D721Med (cell line): Measurements from ENCODE around the gene PMIS2.

Source experiments
- DNase-seq: peaks from one replicate; pipeline ENCODE4 v3.0.0; 2011; ENCODE audit warnings: low spot score; ENCODE audit not compliant: insufficient read length
- FAIRE-seq: peaks from 2 replicates; lab custom pipeline; 2011; peaks lifted over from hg19 to GRCh38; lab: Jason Lieb, UNC
- TF ChIP-seq, protein P1 (sequence below): IDR thresholded peaks from 2 replicates; pipeline ENCODE4 v1.5.1; 2012; ENCODE audit warnings: mild to moderate bottlenecking, control low read depth; ENCODE audit not compliant: insufficient read depth; ENCODE audit errors: missing control alignments

PMIS2 gene

GRCh38 chr19:35633727-35634440 is 47.9 kb downstream of the PMIS2 start:
- TF ChIP-seq, protein P1, sequence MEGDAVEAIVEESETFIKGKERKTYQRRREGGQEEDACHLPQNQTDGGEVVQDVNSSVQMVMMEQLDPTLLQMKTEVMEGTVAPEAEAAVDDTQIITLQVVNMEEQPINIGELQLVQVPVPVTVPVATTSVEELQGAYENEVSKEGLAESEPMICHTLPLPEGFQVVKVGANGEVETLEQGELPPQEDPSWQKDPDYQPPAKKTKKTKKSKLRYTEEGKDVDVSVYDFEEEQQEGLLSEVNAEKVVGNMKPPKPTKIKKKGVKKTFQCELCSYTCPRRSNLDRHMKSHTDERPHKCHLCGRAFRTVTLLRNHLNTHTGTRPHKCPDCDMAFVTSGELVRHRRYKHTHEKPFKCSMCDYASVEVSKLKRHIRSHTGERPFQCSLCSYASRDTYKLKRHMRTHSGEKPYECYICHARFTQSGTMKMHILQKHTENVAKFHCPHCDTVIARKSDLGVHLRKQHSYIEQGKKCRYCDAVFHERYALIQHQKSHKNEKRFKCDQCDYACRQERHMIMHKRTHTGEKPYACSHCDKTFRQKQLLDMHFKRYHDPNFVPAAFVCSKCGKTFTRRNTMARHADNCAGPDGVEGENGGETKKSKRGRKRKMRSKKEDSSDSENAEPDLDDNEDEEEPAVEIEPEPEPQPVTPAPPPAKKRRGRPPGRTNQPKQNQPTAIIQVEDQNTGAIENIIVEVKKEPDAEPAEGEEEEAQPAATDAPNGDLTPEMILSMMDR: no peak
- FAIRE-seq (no peak), DNase-seq (no peak)

DNA sequence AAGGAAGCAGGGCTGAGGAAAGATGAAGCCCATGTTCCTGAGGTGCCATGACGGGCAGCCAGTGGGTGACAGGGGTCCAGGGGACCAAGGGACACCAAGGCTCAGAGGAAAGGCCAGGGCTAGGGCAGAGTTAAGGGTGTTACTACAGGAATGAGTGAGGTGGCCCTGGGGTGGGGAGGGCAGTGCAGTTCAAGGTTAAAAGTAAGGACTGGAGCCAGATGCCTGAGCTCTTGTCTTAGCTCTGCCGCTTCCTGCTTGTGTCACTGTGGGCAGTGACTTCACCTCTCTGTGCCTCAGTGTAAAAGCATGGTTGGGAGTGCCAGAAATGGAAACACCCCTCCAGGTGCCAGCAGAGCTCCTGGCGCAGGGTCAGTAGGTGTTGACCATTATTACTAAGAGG is 50.7 kb downstream of the PMIS2 start:
- DNase-seq (no peak), FAIRE-seq (no peak)
- TF ChIP-seq, protein P1: no peak
